GM13977 (cell line): ENCODE results near the gene GBA2.

Experiments
- DNase-seq: peaks from one replicate; pipeline ENCODE4 v3.0.0; 2012; ENCODE audit warnings: low spot score
- in situ Hi-C: fragments of 300-500 bp; cut with MboI; formaldehyde crosslinking; loops from one replicate; pipeline ENCODE4 v1.12.0; 2022; ENCODE audit warnings: low sequenced_read_pairs, low pct_unique_long_range_greater_than_20kb, mixed read lengths, inconsistent platforms; ENCODE audit not compliant: unreplicated experiment
- TF ChIP-seq, protein P1 (sequence below): IDR thresholded peaks from 2 replicates; pipeline ENCODE4 v1.5.1; 2012; ENCODE audit warnings: mild to moderate bottlenecking, control low read depth; ENCODE audit not compliant: insufficient read depth; ENCODE audit errors: extremely low read depth, missing control alignments

Gene GBA2

GRCh38 chr9:35730486-35730854 lies 18.6 kb downstream of the GBA2 start:
- DNase-seq = no peak
- in situ Hi-C loops = no loop called here
- TF ChIP-seq, protein P1, sequence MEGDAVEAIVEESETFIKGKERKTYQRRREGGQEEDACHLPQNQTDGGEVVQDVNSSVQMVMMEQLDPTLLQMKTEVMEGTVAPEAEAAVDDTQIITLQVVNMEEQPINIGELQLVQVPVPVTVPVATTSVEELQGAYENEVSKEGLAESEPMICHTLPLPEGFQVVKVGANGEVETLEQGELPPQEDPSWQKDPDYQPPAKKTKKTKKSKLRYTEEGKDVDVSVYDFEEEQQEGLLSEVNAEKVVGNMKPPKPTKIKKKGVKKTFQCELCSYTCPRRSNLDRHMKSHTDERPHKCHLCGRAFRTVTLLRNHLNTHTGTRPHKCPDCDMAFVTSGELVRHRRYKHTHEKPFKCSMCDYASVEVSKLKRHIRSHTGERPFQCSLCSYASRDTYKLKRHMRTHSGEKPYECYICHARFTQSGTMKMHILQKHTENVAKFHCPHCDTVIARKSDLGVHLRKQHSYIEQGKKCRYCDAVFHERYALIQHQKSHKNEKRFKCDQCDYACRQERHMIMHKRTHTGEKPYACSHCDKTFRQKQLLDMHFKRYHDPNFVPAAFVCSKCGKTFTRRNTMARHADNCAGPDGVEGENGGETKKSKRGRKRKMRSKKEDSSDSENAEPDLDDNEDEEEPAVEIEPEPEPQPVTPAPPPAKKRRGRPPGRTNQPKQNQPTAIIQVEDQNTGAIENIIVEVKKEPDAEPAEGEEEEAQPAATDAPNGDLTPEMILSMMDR = no peak

- TF ChIP-seq, protein P1 = peak; percentile 53
- no peak for DNase-seq
- in situ Hi-C loops = loop anchor here (10.0 kb wide), 1 partner anchor 65 kb away; the partner anchor contains the start of gene ARHGEF39
Observed at GRCh38 chr9:35729700-35730485, 19.1 kb downstream of the GBA2 start.

DNA sequence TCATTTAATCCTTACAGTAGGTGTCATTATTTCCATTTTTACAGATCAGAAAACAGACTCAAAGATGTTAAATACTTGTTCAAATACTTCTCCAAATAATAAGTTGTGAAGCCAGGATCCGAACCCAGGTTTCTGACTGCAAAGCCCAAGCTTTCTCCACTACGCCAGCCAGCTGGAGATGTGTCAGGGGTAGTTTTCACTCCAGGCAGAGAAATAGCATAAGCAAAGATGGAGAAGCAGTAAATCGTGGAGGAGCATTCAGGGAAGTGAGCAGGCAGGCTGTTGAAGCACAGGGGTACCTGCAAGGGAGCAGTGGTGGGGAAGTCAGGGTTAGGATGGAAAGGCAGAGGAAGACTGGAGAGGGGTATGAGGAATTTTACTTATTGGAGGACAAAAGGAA lies 19.9 kb downstream of the GBA2 start:
- in situ Hi-C loops = loop anchor here (10.0 kb wide), 1 partner anchor 64 kb away; the partner anchor contains the start of gene ARHGEF39
- DNase-seq = no peak
- TF ChIP-seq, protein P1 = no peak

DNA sequence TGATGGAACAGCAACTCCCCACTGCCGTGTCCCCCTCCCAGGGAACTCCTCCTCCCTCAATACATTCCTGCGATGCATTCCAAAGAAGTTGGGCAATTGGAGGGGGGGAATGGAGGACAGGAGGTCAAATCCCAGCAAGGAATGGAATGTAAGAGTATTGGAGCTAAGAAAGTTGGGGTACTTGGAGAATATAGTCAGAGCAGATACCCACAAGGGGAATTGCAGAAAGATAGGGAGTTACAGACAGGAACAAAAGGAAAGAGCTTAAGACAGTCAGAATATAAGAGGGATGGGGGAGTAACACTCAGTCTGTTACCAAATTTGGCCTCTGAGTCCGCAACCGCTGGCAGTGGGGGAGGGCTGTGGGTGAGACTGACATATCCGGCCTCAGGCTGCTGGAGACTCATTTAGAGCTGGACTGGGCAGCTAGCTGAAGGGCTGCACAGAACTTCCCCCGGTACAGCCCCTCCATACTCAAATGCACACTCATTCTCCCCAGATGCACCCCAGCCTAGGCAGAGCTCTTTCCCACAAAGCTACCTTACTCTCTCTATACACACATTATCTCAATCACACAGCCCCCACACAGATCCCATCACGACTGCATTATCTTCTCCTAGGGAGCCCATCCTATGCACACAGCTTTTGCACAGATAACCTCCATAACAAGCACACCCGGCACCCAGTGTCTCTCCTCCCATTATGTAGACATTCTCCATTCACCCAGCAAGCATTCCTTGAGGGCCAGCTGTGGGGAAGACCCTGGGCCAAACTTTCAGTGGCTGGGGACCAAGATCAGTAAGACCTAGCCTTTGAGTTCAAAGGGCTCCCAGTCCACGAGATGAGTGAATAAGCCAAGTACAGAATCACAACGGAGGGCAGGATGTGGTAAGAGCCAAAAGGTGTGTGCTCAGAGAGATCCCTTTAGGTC lies 20.7 kb downstream of the GBA2 start:
- TF ChIP-seq, protein P1 = no peak
- in situ Hi-C loops = loop anchor here (10.0 kb wide), 1 partner anchor 64 kb away; the partner anchor contains the start of gene ARHGEF39
- DNase-seq = peak; percentile 74

DNA sequence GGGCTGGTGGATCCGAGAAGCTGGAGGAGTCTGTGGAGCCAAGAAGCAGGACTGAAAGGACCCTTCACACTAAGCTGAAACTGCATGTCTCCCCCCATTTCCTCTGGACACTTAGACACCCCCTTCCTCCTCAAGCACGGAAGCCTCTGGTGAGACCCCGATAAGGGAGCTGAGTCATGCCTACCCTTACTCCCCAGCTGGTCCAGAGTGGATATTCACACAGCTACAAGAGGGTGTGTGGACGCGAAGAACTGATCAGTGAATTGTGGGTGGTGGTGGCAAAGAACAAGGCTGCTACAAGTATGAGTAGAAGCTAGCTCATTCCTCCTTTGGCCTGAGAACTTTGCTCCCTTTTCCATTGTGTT lies 21.4 kb downstream of the GBA2 start:
- no peak for DNase-seq
- in situ Hi-C loops = loop anchor here (10.0 kb wide), 1 partner anchor 63 kb away; the partner anchor contains the start of gene ARHGEF39
- TF ChIP-seq, protein P1 = no peak

GRCh38 chr9:35726931-35727330 lies 22.1 kb downstream of the GBA2 start:
- no peak for DNase-seq
- in situ Hi-C loops = loop anchor here (10.0 kb wide), 1 partner anchor 62 kb away; the partner anchor contains the start of gene ARHGEF39
- TF ChIP-seq, protein P1 = peak; percentile 38
